ENCODE results near the gene FBXW11.

FBXW11 gene

GRCh38 chr5:171846323-171846722, 160.1 kb downstream of the FBXW11 start:
- TF ChIP-seq CTCF (IDR thresholded peaks at IDR 0.05), result no peak

GRCh38 chr5:171845857-171846256, 160.6 kb downstream of the FBXW11 start:
- TF ChIP-seq CTCF (IDR thresholded peaks at IDR 0.05), result no peak

GRCh38 chr5:171845040-171845630, 161.3 kb downstream of the FBXW11 start:
- no peak for TF ChIP-seq CTCF (IDR thresholded peaks at IDR 0.05)

GRCh38 chr5:171842777-171843328, 163.6 kb downstream of the FBXW11 start:
- no peak for TF ChIP-seq CTCF (IDR thresholded peaks at IDR 0.05)

- no peak for TF ChIP-seq CTCF (IDR thresholded peaks at IDR 0.05)
These were observed 164.3 kb downstream of the FBXW11 start for GRCh38 chr5:171841984-171842776.

GRCh38 chr5:171840711-171841522, 165.5 kb downstream of the FBXW11 start:
- TF ChIP-seq CTCF (IDR thresholded peaks at IDR 0.05), result no peak

GRCh38 chr5:171840066-171840465, 166.4 kb downstream of the FBXW11 start:
- TF ChIP-seq CTCF (IDR thresholded peaks at IDR 0.05), result no peak

Measured in LNCAP (cell line).